Brain pericyte (primary cell): ENCODE results near the gene MAP3K2.
"Not testable (repeated sequence)": the region's sequence is repeated elsewhere in the genome, so short reads cannot be mapped to it uniquely, and the experiment has no call there.

Experiments
- DNase-seq: peaks from one replicate; pipeline ENCODE4 v3.0.0-alpha.2; 2012; ENCODE audit warnings: low read depth, low spot score

The MAP3K2 gene

GRCh38 chr2:127384529-127384928 is 3.2 kb downstream of the MAP3K2 start:
- DNase-seq: no peak

GRCh38 chr2:127382831-127383230 is 4.9 kb downstream of the MAP3K2 start:
- no peak for DNase-seq

- no peak for DNase-seq
These were observed 6.0 kb downstream of the MAP3K2 start for GRCh38 chr2:127381762-127382161.

GRCh38 chr2:127379712-127380355 is 7.9 kb downstream of the MAP3K2 start:
- DNase-seq: no peak

GRCh38 chr2:127378720-127379119 is 9.1 kb downstream of the MAP3K2 start:
- no peak for DNase-seq

- no peak for DNase-seq
These were observed 10.5 kb downstream of the MAP3K2 start for GRCh38 chr2:127377262-127377661.

GRCh38 chr2:127376257-127376656 is 11.5 kb downstream of the MAP3K2 start:
- DNase-seq: no peak

- DNase-seq: no peak
These were observed 14.3 kb downstream of the MAP3K2 start for GRCh38 chr2:127373362-127374083.

GRCh38 chr2:127371037-127371436 is 16.7 kb downstream of the MAP3K2 start:
- no peak for DNase-seq

- DNase-seq: no peak
These were observed 17.8 kb downstream of the MAP3K2 start for GRCh38 chr2:127370010-127370409.

GRCh38 chr2:127365211-127365643 is 22.5 kb downstream of the MAP3K2 start:
- no peak for DNase-seq

- no peak for DNase-seq
These were observed 24.8 kb downstream of the MAP3K2 start for GRCh38 chr2:127362971-127363370.

GRCh38 chr2:127361929-127362885 is 25.6 kb downstream of the MAP3K2 start:
- no peak for DNase-seq

GRCh38 chr2:127360242-127360641 is 27.5 kb downstream of the MAP3K2 start:
- DNase-seq: no peak

GRCh38 chr2:127359520-127359919 is 28.3 kb downstream of the MAP3K2 start:
- no peak for DNase-seq

- no peak for DNase-seq
These were observed 28.8 kb downstream of the MAP3K2 start for GRCh38 chr2:127358971-127359370.

- DNase-seq: no peak
These were observed 29.7 kb downstream of the MAP3K2 start for GRCh38 chr2:127358044-127358443.

GRCh38 chr2:127357591-127357990 is 30.2 kb downstream of the MAP3K2 start:
- no peak for DNase-seq

GRCh38 chr2:127356531-127356930 is 31.2 kb downstream of the MAP3K2 start:
- DNase-seq: no peak

GRCh38 chr2:127355407-127356008 is 32.3 kb downstream of the MAP3K2 start:
- no peak for DNase-seq

- DNase-seq: not testable (repeated sequence)
These were observed 33.7 kb downstream of the MAP3K2 start for GRCh38 chr2:127353873-127354676.
